KMS-11 (cell line): ENCODE results near the gene PIP4K2A.

Source experiments
- H2AFZ ChIP-seq: fragments of 200-600 bp; sonication (generic); 2 replicates; pipeline ENCODE4 v1.6.1; 2016; ENCODE audit warnings: antibody characterized with exemption, mixed run types, low read depth
- H3K27ac ChIP-seq: fragments of 200-600 bp; sonication (generic); 2 replicates; pipeline ENCODE4 v1.6.1; 2016; ENCODE audit warnings: mild to moderate bottlenecking, mixed run types
- H3K27me3 ChIP-seq: fragments of 200-600 bp; sonication (generic); 2 replicates; pipeline ENCODE4 v1.6.1; 2017; ENCODE audit warnings: mild to moderate bottlenecking, low read depth, mixed run types, moderate library complexity; ENCODE audit not compliant: insufficient read depth
- H3K36me3 ChIP-seq: fragments of 200-600 bp; sonication (generic); 2 replicates; pipeline ENCODE4 v1.6.1; 2017; ENCODE audit warnings: mild to moderate bottlenecking, mixed run types; ENCODE audit not compliant: insufficient read depth
- H3K4me1 ChIP-seq: fragments of 200-600 bp; sonication (generic); 2 replicates; pipeline ENCODE4 v1.6.1; 2016; ENCODE audit warnings: mild to moderate bottlenecking, low read depth, mixed run types; ENCODE audit not compliant: poor library complexity, severe bottlenecking
- H3K4me2 ChIP-seq: fragments of 200-600 bp; sonication (generic); 2 replicates; pipeline ENCODE4 v1.7.0; 2016; ENCODE audit warnings: mild to moderate bottlenecking, mixed run types
- H3K4me3 ChIP-seq: fragments of 200-600 bp; sonication (generic); IDR thresholded peaks from 2 replicates; pipeline ENCODE4 v1.6.1; 2017; ENCODE audit warnings: low read depth, low read length, mixed read lengths; ENCODE audit not compliant: insufficient read depth
- H3K79me2 ChIP-seq: fragments of 200-600 bp; sonication (generic); 2 replicates; pipeline ENCODE4 v1.6.1; 2016; ENCODE audit warnings: low read depth, mixed run types; ENCODE audit not compliant: insufficient read depth
- H3K9ac ChIP-seq: fragments of 200-600 bp; sonication (generic); 2 replicates; pipeline ENCODE4 v1.6.1; 2016; ENCODE audit warnings: mild to moderate bottlenecking, mixed run types
- H4K20me1 ChIP-seq: fragments of 200-600 bp; sonication (generic); 2 replicates; pipeline ENCODE4 v1.6.1; 2016; ENCODE audit warnings: mild to moderate bottlenecking, mixed run types; ENCODE audit not compliant: insufficient read depth
- CTCF ChIP-seq: fragments of 200-600 bp; sonication (generic); conservative IDR thresholded peaks from 2 replicates; pipeline ENCODE4 v1.6.1; 2017; ENCODE audit warnings: low read depth, mild to moderate bottlenecking, antibody characterized with exemption, low read length, moderate library complexity, mixed read lengths

PIP4K2A gene

GRCh38 chr10:22635650-22636049, 78.7 kb downstream of the PIP4K2A start:
- H3K36me3 ChIP-seq = no peaks in the 10 kb centered on the region
- no peak overlapping the region for H3K4me3 ChIP-seq
- H3K27ac ChIP-seq = no peak overlapping the region
- no peaks in the 10 kb centered on the region for H4K20me1 ChIP-seq
- no peak overlapping the region for H3K9ac ChIP-seq
- TF ChIP-seq CTCF = no peak
- no peaks in the 10 kb centered on the region for H3K27me3 ChIP-seq
- peaks cover 97% of the 10 kb centered on the region for H3K4me1 ChIP-seq
- peaks cover 96% of the 10 kb centered on the region for H3K79me2 ChIP-seq
- H2AFZ ChIP-seq = no peak overlapping the region
- H3K4me2 ChIP-seq = no peak overlapping the region

DNA sequence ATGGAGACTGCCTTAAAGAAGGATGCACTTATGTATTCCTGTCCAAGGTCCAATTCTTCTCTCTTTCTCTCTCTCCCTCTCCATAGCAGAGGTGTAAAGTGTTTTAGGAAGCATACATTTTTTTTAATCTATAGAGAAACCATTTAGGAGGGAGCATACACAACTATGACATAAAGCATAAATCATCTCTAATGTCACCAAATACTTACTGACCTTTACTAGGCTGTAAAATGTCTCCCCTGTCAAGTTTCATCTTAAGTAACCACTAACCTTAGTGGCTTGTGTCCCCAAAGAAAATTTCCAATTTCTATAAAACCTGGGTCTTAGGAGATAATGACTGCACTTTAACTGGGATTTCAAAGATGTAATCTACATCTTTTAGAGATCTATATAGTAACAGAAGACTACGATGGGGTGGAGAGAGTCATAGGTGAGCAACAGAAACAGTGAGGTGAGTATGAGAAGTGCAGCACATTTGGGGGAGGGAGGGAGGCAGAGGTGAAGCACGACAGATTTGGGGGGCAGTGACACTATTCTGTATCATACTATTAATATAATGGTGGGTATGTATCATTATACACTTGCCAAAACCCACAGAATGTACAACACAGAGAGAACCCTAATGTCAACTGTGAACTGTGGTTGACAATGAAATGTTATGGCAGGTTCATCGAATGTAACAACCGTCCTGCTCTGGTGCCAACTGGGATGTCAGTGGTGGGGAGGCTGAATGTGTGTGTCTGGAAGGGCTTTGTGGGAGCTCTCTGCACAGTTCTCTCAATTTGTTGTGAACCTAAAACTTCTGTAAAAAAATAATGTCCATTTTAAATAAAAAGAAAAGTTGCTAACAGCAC, 79.5 kb downstream of the PIP4K2A start:
- Histone ChIP-seq H3K9ac (no peak overlapping the region), H3K36me3 (no peaks in the 10 kb centered on the region), H3K27ac (no peak overlapping the region), H4K20me1 (no peaks in the 10 kb centered on the region), H3K4me2 (no peak overlapping the region), H3K79me2 (peaks cover 88% of the 10 kb centered on the region), H3K4me1 (peaks cover 94% of the 10 kb centered on the region), H3K4me3 (no peak overlapping the region), H2AFZ (no peak overlapping the region), H3K27me3 (no peaks in the 10 kb centered on the region)
- no peak for TF ChIP-seq CTCF

GRCh38 chr10:22634093-22634492, 80.3 kb downstream of the PIP4K2A start:
- Histone ChIP-seq H2AFZ (no peak overlapping the region), H3K4me2 (no peak overlapping the region), H3K9ac (no peak overlapping the region), H4K20me1 (no peaks in the 10 kb centered on the region), H3K27me3 (no peaks in the 10 kb centered on the region), H3K27ac (no peak overlapping the region), H3K79me2 (peaks cover 88% of the 10 kb centered on the region), H3K4me1 (peaks cover 94% of the 10 kb centered on the region), H3K36me3 (no peaks in the 10 kb centered on the region), H3K4me3 (no peak overlapping the region)
- no peak for TF ChIP-seq CTCF

DNA sequence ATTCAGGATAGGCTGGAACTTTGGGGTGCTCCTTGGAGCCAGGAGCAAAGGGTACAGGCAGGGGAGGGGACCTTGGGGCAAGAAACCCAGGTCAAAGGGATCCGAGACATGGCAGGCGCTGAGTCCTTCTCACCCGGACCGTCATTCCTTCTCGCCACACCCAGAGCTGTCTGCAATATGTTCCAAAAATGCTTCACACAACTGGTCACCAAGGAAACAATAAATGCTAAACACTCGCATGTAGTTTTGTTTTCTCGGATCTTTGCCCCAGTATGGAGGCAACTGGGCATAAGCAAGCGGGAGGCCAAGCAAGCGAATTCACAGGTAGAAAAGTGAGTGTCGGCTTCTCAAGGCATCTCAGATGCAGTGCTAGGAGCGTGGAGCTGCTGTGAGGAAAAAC, 80.8 kb downstream of the PIP4K2A start:
- Histone ChIP-seq H3K27me3 (no peaks in the 10 kb centered on the region), H4K20me1 (no peaks in the 10 kb centered on the region), H3K4me3 (no peak overlapping the region), H2AFZ (no peak overlapping the region), H3K9ac (no peak overlapping the region), H3K79me2 (peaks cover 88% of the 10 kb centered on the region), H3K4me1 (peaks cover 94% of the 10 kb centered on the region), H3K4me2 (no peak overlapping the region), H3K36me3 (no peaks in the 10 kb centered on the region), H3K27ac (no peak overlapping the region)
- no peak for TF ChIP-seq CTCF
